ENCODE data around the gene SMG9.
A peak's percentile ranks its signal among the peaks of the same experiment; 100 is the strongest.

SMG9 gene

GRCh38 chr19:43755256-43755801 is 567 bp upstream of the SMG9 start:
- peaks cover 34% of the 10 kb centered on the region for H3K79me2 ChIP-seq (ENCODE audit: low read length)
- peaks cover 65% of the 10 kb centered on the region for H3K4me1 ChIP-seq (ENCODE audit: low read length)
- TF ChIP-seq, protein P1, sequence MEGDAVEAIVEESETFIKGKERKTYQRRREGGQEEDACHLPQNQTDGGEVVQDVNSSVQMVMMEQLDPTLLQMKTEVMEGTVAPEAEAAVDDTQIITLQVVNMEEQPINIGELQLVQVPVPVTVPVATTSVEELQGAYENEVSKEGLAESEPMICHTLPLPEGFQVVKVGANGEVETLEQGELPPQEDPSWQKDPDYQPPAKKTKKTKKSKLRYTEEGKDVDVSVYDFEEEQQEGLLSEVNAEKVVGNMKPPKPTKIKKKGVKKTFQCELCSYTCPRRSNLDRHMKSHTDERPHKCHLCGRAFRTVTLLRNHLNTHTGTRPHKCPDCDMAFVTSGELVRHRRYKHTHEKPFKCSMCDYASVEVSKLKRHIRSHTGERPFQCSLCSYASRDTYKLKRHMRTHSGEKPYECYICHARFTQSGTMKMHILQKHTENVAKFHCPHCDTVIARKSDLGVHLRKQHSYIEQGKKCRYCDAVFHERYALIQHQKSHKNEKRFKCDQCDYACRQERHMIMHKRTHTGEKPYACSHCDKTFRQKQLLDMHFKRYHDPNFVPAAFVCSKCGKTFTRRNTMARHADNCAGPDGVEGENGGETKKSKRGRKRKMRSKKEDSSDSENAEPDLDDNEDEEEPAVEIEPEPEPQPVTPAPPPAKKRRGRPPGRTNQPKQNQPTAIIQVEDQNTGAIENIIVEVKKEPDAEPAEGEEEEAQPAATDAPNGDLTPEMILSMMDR (IDR thresholded peaks at IDR 0.05; ENCODE audit: low read depth, low read length) = no peak
- no peak for TF ChIP-seq EZH2phosphoT487 (IDR thresholded peaks at IDR 0.05; ENCODE audit: low read depth)
- no peak overlapping the region for H2AFZ ChIP-seq (ENCODE audit: low read depth, low read length)
- peak overlapping the region; percentile 100 for H3K9ac ChIP-seq (ENCODE audit: low read length)
- H3K36me3 ChIP-seq (replicated peaks; ENCODE audit: low read depth, low read length) = peaks cover 39% of the 10 kb centered on the region
- peak overlapping the region; percentile 95 for H3K27ac ChIP-seq (ENCODE audit: low read length)
- H3K9me3 ChIP-seq (ENCODE audit: insufficient read depth, low read length) = no peaks in the 10 kb centered on the region
- H3K27me3 ChIP-seq (ENCODE audit: low read depth, low read length) = no peaks in the 10 kb centered on the region
- H3K4me2 ChIP-seq (ENCODE audit: low read length) = peak overlapping the region; percentile 97
- peak overlapping the region; percentile 86 for H3K4me3 ChIP-seq (ENCODE audit: low read length)
- H4K20me1 ChIP-seq (ENCODE audit: insufficient read depth, low read length) = no peaks in the 10 kb centered on the region

DNA sequence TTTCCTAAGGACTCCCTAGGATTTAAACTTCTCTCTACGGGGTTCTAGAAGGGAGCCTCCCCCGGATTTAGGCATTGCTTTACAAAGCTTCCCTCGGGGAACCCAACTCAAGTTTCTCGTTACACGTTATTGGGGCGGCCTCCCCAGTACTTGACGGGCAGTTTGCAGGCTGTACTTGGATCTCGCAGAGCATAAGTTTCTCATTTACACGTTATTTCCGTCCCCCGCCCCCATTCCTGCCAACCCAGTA is 584 bp downstream of the SMG9 start:
- Histone ChIP-seq H3K27me3 (ENCODE audit: low read depth, low read length) (no peaks in the 10 kb centered on the region), H3K9me3 (ENCODE audit: insufficient read depth, low read length) (no peaks in the 10 kb centered on the region), H2AFZ (ENCODE audit: low read depth, low read length) (no peak overlapping the region), H3K27ac (ENCODE audit: low read length) (peak overlapping the region; percentile 95), H4K20me1 (ENCODE audit: insufficient read depth, low read length) (no peaks in the 10 kb centered on the region), H3K79me2 (ENCODE audit: low read length) (peaks cover 34% of the 10 kb centered on the region), H3K36me3 (replicated peaks; ENCODE audit: low read depth, low read length) (peaks cover 51% of the 10 kb centered on the region), H3K4me1 (ENCODE audit: low read length) (peaks cover 68% of the 10 kb centered on the region), H3K4me2 (ENCODE audit: low read length) (peak overlapping the region; percentile 97), H3K4me3 (ENCODE audit: low read length) (peak overlapping the region; percentile 86), H3K9ac (ENCODE audit: low read length) (peak overlapping the region; percentile 100)
- no peak for TF ChIP-seq EZH2phosphoT487 (IDR thresholded peaks at IDR 0.05; ENCODE audit: low read depth)

DNA sequence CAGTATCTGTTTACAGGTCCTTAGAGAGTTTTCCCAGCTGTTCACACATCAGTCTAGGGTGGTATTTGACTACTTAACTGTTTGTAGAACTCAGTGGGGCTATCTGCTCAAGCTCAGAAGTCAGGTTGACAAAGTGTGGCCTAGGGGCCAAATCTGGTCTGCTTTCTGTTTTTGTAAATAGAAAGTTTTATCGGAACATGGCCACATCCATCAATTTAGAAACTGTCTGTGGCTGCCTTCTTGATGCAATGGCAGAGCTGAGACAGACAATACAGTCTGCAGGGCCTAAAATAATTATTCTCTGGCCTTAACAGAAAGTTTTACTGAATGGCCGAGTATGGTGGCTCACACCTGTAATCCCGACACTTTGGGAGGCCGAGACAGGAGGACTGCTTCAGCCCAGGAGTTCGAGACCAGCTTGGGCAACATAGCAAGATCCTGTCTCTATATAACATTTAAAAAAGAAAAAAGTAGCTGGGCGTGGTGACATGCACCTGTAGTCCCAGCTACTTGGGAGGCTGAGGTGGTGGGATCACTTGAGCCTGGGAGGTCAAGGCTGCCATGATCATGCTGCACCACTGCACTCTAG is 2.4 kb downstream of the SMG9 start:
- no peaks in the 10 kb centered on the region for H3K9me3 ChIP-seq (ENCODE audit: insufficient read depth, low read length)
- no peaks in the 10 kb centered on the region for H3K27me3 ChIP-seq (ENCODE audit: low read depth, low read length)
- TF ChIP-seq EZH2phosphoT487 (IDR thresholded peaks at IDR 0.05; ENCODE audit: low read depth) = no peak
- TF ChIP-seq, protein P1 (IDR thresholded peaks at IDR 0.05; ENCODE audit: low read depth, low read length) = no peak
- peak overlapping the region; percentile 97 for H3K4me2 ChIP-seq (ENCODE audit: low read length)
- peaks cover 59% of the 10 kb centered on the region for H3K36me3 ChIP-seq (replicated peaks; ENCODE audit: low read depth, low read length)
- H3K4me1 ChIP-seq (ENCODE audit: low read length) = peaks cover 69% of the 10 kb centered on the region
- no peaks in the 10 kb centered on the region for H4K20me1 ChIP-seq (ENCODE audit: insufficient read depth, low read length)
- H3K4me3 ChIP-seq (ENCODE audit: low read length) = no peak overlapping the region
- peaks cover 34% of the 10 kb centered on the region for H3K79me2 ChIP-seq (ENCODE audit: low read length)
- H3K9ac ChIP-seq (ENCODE audit: low read length) = no peak overlapping the region
- H3K27ac ChIP-seq (ENCODE audit: low read length) = peak overlapping the region; percentile 95
- no peak overlapping the region for H2AFZ ChIP-seq (ENCODE audit: low read depth, low read length)

GRCh38 chr19:43751466-43752220 is 3.1 kb downstream of the SMG9 start:
- no peak overlapping the region for H3K4me2 ChIP-seq (ENCODE audit: low read length)
- no peak for TF ChIP-seq EZH2phosphoT487 (IDR thresholded peaks at IDR 0.05; ENCODE audit: low read depth)
- TF ChIP-seq, protein P1 (IDR thresholded peaks at IDR 0.05; ENCODE audit: low read depth, low read length) = no peak

More at GRCh38 chr19:43751466-43752220, 3.1 kb downstream of the SMG9 start:
- H3K36me3 ChIP-seq (replicated peaks; ENCODE audit: low read depth, low read length) = peaks cover 60% of the 10 kb centered on the region
- H4K20me1 ChIP-seq (ENCODE audit: insufficient read depth, low read length) = no peaks in the 10 kb centered on the region
- peaks cover 33% of the 10 kb centered on the region for H3K79me2 ChIP-seq (ENCODE audit: low read length)
- no peak overlapping the region for H3K9ac ChIP-seq (ENCODE audit: low read length)
- H3K4me3 ChIP-seq (ENCODE audit: low read length) = no peak overlapping the region
- no peaks in the 10 kb centered on the region for H3K27me3 ChIP-seq (ENCODE audit: low read depth, low read length)
- H3K4me1 ChIP-seq (ENCODE audit: low read length) = peaks cover 69% of the 10 kb centered on the region
- H3K9me3 ChIP-seq (ENCODE audit: insufficient read depth, low read length) = no peaks in the 10 kb centered on the region
- peak overlapping the region; percentile 18; the same call in 1 of the 2 replicates for H3K27ac ChIP-seq (ENCODE audit: low read length)
- no peak overlapping the region for H2AFZ ChIP-seq (ENCODE audit: low read depth, low read length)

Data from OCI-LY3 (cell line).